Stomach smooth muscle (tissue), 2 donors: ENCODE measurements around the gene WFIKKN1.

Experiments
- H3K27ac ChIP-seq: one replicate; pipeline ENCODE4 v1.7.0; 2013; ENCODE audit warnings: mild to moderate bottlenecking, low read length, inconsistent platforms
- H3K27me3 ChIP-seq, 2 donors: one replicate each; pipeline ENCODE4 v1.7.0; 2013; ENCODE audit warnings: low read length in 2 of 2; ENCODE audit not compliant: insufficient read depth in 2 of 2, control insufficient read depth in 1 of 2
- H3K36me3 ChIP-seq, 2 donors: one replicate each; pipeline ENCODE4 v1.7.0; 2013; ENCODE audit warnings: low read length in 2 of 2; ENCODE audit not compliant: control insufficient read depth in 2 of 2, insufficient read depth in 2 of 2
- H3K4me1 ChIP-seq: one replicate; pipeline ENCODE4 v1.7.0; 2013; ENCODE audit warnings: low read length; ENCODE audit not compliant: control insufficient read depth, insufficient read depth
- H3K4me3 ChIP-seq, 2 donors: one replicate each; pipeline ENCODE4 v1.7.0; 2013; ENCODE audit warnings: low read length in 2 of 2
- H3K9ac ChIP-seq, 2 donors: one replicate each; pipeline ENCODE4 v1.7.0; 2013; ENCODE audit warnings: low read length in 2 of 2, mild to moderate bottlenecking in 1 of 2
- H3K9me3 ChIP-seq, 2 donors: one replicate each; pipeline ENCODE4 v1.7.0; 2013; ENCODE audit warnings: low read length in 2 of 2; ENCODE audit not compliant: control insufficient read depth in 2 of 2
- donor health status: healthy.
- donor health status: Pancreatic carcinoma.

The WFIKKN1 gene

DNA sequence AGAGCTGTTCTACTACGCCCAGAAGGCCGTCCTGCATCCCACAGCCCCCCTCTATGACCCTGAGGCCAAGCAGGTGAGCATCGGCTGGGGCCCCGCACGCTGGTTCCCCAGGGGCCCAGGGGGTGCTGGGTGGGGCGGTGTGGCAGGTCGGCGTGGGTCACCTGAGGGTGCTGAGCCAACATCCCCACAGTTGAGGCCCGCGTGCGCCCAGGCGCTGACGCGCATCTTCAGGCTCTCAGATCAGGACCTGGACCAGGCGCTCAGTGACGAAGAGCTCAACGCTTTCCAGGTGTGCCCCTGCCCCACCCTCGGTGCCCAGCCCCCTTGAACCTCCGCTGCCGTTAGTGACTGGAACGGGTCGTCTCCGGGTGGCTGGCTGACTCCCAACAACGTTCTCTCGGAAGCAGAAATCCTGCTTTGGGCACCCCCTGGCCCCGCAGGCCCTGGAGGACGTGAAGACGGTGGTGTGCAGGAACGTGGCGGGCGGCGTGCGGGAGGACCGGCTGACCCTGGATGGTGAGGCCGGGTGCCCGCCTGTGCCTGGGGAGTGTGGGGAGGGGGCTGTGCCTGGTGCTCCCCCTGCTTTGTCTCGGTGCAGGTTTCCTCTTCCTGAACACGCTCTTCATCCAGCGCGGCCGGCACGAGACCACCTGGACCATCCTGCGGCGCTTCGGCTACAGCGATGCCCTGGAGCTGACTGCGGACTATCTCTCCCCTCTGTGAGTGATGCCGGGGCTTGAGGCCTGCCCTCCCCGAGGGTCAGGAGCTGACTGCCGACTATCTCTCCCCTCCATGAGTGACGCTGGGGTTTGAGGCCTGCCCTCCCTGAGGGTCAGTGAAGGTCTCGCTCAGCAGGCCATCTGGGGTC is 39.9 kb downstream of the WFIKKN1 start:
- Histone ChIP-seq H3K9me3 (no peaks in the 10 kb centered on the region), H3K9ac (no peak overlapping the region), H3K36me3 (peaks cover 13 to 20% of the 10 kb centered on the region in 2 donors), H3K4me3 (no peak overlapping the region), H3K4me1 (peaks cover 30% of the 10 kb centered on the region), H3K27me3 (peaks cover 0 to 4% of the 10 kb centered on the region in 2 donors), H3K27ac (no peak overlapping the region)

GRCh38 chr16:671353-672131 is 40.8 kb downstream of the WFIKKN1 start:
- Histone ChIP-seq H3K4me3 (no peak overlapping the region), H3K9me3 (no peaks in the 10 kb centered on the region), H3K9ac (no peak overlapping the region), H3K36me3 (peaks cover 13 to 20% of the 10 kb centered on the region in 2 donors), H3K27ac (no peak overlapping the region), H3K4me1 (peaks cover 37% of the 10 kb centered on the region), H3K27me3 (peaks cover 0 to 4% of the 10 kb centered on the region in 2 donors)

DNA sequence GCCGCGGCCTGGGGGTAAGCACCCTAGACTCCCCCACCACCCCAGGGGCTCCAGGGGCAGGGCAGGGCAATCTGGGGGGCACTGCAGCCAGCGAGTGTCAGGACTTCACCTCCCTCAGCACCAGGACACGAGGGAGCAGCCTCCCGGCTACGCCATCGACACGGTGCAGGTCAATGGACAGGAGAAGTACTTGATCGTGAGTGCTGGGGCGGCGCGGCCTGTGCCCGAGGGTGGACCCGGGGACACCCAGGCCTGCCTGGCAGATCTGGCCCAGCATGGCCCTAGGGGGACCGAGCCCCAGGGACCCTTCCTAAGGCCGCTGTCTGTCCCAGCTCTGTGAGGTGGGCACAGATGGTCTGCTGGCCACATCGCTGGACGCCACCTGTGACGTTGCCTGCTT is 41.6 kb downstream of the WFIKKN1 start:
- H3K27me3 ChIP-seq, result peaks cover 0 to 4% of the 10 kb centered on the region in 2 donors
- peaks cover 32% of the 10 kb centered on the region for H3K4me1 ChIP-seq
- H3K27ac ChIP-seq, result no peak overlapping the region
- H3K9ac ChIP-seq, result no peak overlapping the region
- H3K36me3 ChIP-seq, result peaks cover 13 to 20% of the 10 kb centered on the region in 2 donors
- H3K4me3 ChIP-seq, result no peak overlapping the region
- H3K9me3 ChIP-seq, result no peaks in the 10 kb centered on the region

DNA sequence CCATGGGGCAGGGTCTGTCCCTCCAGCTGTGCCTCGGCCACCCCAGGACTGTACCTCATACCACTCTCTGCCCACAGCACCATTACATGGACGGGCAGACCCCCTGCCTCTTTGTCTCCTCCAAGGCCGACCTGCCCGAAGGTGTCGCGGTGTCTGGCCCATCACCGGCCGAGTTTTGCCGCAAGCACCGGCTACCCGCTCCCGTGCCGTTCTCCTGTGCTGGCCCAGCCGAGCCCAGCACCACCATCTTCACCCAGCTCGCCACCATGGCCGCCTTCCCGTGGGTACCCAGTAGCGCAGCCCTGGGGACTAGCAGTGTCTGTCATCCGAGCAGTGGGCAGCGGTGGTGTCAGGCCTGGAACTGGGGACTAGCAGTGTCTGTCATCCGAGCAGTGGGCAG is 42.1 kb downstream of the WFIKKN1 start:
- H3K36me3 ChIP-seq, result peaks cover 13 to 20% of the 10 kb centered on the region in 2 donors
- H3K4me3 ChIP-seq, result no peak overlapping the region
- H3K9me3 ChIP-seq, result no peaks in the 10 kb centered on the region
- H3K27ac ChIP-seq, result no peak overlapping the region
- H3K9ac ChIP-seq, result no peak overlapping the region
- peaks cover 27% of the 10 kb centered on the region for H3K4me1 ChIP-seq
- H3K27me3 ChIP-seq, result peaks cover 0 to 4% of the 10 kb centered on the region in 2 donors

DNA sequence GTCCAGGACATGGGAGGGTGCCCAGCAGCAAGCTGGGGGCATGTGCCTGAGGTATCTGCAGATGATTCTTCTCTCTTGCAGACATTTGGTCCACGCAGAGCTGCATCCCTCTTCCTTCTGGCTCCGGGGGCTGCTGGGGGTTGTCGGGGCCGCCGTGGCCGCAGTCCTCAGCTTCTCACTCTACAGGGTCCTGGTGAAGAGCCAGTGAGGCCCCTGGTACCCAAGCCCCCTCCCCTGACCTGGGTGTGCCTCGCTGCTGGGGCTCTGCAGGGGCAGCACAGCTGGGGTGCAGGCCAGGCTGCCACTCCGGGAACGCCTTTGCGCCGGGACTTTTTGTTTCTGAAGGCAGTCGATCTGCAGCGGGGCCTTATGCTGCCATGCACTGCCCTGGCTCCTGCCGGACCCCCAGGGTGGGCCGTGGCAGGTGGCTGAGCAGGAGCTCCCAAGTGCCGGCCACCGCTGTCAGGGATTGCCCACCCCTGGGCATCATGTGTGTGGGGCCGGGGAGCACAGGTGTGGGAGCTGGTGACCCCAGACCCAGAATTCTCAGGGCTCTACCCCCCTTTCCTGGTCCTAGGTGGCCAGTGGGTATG is 42.7 kb downstream of the WFIKKN1 start:
- Histone ChIP-seq H3K4me1 (peaks cover 27% of the 10 kb centered on the region), H3K9me3 (no peaks in the 10 kb centered on the region), H3K36me3 (peaks cover 13 to 20% of the 10 kb centered on the region in 2 donors), H3K9ac (no peak overlapping the region), H3K27ac (no peak overlapping the region), H3K27me3 (peaks cover 0 to 4% of the 10 kb centered on the region in 2 donors), H3K4me3 (no peak overlapping the region)

- Histone ChIP-seq H3K4me1 (peaks cover 22% of the 10 kb centered on the region), H3K9me3 (no peaks in the 10 kb centered on the region), H3K9ac (no peak overlapping the region), H3K4me3 (no peak overlapping the region), H3K27me3 (peaks cover 0 to 4% of the 10 kb centered on the region in 2 donors), H3K27ac (no peak overlapping the region), H3K36me3 (peaks cover 13 to 20% of the 10 kb centered on the region in 2 donors)
Observed at GRCh38 chr16:674214-674881, 43.6 kb downstream of the WFIKKN1 start.

- Histone ChIP-seq H3K36me3 (peaks cover 11 to 13% of the 10 kb centered on the region in 2 donors), H3K9ac (peak within 1 kb of the TSS in 1 of 2 donors; percentile 38), H3K4me3 (peak within 1 kb of the TSS in 1 of 2 donors; percentile 68), H3K9me3 (no peaks in the 10 kb centered on the region), H3K27me3 (peaks cover 0 to 4% of the 10 kb centered on the region in 2 donors), H3K4me1 (peaks cover 23% of the 10 kb centered on the region), H3K27ac (no peak within 1 kb of the TSS)
Observed at GRCh38 chr16:674968-675883, 44.4 kb downstream of the WFIKKN1 start, which contains the start of gene RHBDL1. Gene RHBDL1, plus strand, starts transcription at chr16:675671. Its CDS starts 120 bp downstream, at chr16:675791.

- peaks cover 9 to 12% of the 10 kb centered on the region in 2 donors for H3K36me3 ChIP-seq
- H3K27me3 ChIP-seq, result peaks cover 0 to 4% of the 10 kb centered on the region in 2 donors
- H3K4me3 ChIP-seq, result peak overlapping the region in 1 of 2 donors; percentile 68
- H3K4me1 ChIP-seq, result peaks cover 27% of the 10 kb centered on the region
- no peaks in the 10 kb centered on the region for H3K9me3 ChIP-seq
- no peak overlapping the region for H3K9ac ChIP-seq
- no peak overlapping the region for H3K27ac ChIP-seq
Observed at GRCh38 chr16:675884-676564, 45.2 kb downstream of the WFIKKN1 start.

DNA sequence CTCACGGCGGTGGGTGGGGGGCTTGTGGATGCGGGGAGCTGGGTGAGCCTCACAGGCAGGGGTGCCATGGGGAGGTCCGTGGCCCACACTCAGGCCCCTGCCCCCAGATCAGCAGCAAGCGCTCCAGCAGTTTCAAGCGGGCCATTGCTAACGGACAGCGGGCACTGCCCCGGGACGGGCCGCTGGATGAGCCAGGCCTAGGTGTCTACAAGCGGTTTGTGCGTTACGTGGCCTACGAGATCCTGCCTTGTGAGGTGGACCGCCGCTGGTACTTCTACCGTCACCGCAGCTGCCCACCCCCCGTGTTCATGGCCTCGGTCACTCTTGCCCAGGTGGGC is 45.7 kb downstream of the WFIKKN1 start:
- Histone ChIP-seq H3K9ac (no peak overlapping the region), H3K9me3 (no peaks in the 10 kb centered on the region), H3K27me3 (peaks cover 0 to 4% of the 10 kb centered on the region in 2 donors), H3K36me3 (peaks cover 9 to 10% of the 10 kb centered on the region in 2 donors), H3K27ac (no peak overlapping the region), H3K4me1 (peaks cover 32% of the 10 kb centered on the region), H3K4me3 (no peak overlapping the region)
